ENCODE measurements around the gene CCDC121.

The CCDC121 gene

DNA sequence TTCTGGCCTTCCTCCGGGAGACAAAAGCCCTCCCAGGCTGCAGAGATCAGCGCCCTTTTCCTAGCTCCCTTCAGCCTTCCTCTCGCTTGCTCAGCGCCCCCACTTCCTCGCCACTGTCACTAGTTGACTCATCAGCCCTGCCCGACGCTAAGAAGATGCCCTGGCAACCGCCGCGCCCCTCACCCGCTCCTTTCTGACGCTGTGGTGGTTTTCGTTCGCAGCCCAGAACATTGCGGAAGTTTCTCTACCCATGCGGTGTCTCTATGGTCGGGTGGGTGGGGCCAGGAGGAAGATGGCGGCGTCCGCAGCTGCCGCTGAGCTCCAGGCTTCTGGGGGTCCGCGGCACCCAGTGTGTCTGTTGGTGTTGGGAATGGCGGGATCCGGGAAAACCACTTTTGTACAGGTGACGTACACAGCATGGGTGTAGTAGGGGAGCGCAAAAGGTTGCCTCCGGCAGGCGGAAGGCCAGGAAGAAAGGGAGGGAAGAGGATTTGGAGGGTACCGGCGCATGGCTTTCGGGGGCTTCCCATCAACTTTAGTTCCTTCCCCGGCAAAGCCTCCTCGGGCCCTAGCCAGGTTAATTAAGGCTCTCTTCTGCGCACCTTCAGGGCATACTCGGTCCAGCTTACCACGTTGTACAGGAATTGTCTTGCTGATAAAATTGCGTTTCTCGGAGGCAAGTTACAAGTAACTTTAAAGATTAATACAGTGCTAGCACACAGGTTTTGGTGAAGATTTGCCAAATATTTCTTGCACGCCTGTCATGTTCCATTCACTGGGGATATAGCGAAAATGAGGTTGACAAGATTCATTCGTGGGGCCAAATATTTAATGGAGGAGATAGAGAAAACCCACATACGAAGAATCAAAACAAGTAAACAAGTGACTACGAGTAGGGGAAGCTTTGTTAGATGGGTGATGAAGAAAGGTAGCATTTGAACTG is at the start of gene CCDC121, which contains the start of gene GPN1:
TSS of gene CCDC121 (minus strand) at position 246 of the 943 bp plus-strand sequence. CDS start 1,213 bp downstream, outside the sequence.
TSS of gene GPN1 (plus strand) at position 284 of the 943 bp plus-strand sequence. CDS start at position 293, 9 bp downstream.
- Histone ChIP-seq H3K9ac (ENCODE audit: low read length) (peak within 1 kb of the TSS; percentile 100), H3K27ac (ENCODE audit: low read depth, low read length, poor library complexity, severe bottlenecking) (peak within 1 kb of the TSS; percentile 41), H3K27me3 (ENCODE audit: insufficient read depth, low read length) (no peaks in the 10 kb centered on the region), H3K4me1 (ENCODE audit: insufficient read depth, low read length, severe bottlenecking) (peaks cover 27% of the 10 kb centered on the region), H3K4me2 (ENCODE audit: low read length) (peak within 1 kb of the TSS; percentile 99), H3K4me3 (ENCODE audit: low read depth, low read length, poor library complexity, severe bottlenecking) (peak within 1 kb of the TSS; percentile 100), H4K20me1 (ENCODE audit: insufficient read depth, low read length) (no peaks in the 10 kb centered on the region), H3K36me3 (ENCODE audit: insufficient read depth, low read length) (peaks cover 36% of the 10 kb centered on the region), H3K79me2 (ENCODE audit: insufficient read depth, low read length) (peaks cover 9% of the 10 kb centered on the region), H3K9me3 (ENCODE audit: low read length) (no peaks in the 10 kb centered on the region), H2AFZ (ENCODE audit: low read length) (peak within 1 kb of the TSS; percentile 98), H3F3A (ENCODE audit: insufficient read depth, low read length) (no peaks in the 10 kb centered on the region), H3K9me2 (ENCODE audit: low read depth, low read length) (no peaks in the 10 kb centered on the region)
- TF ChIP-seq CTCF (IDR thresholded peaks at IDR 0.05; ENCODE audit: low read length) (no peak), EZH2 (IDR thresholded peaks at IDR 0.05; ENCODE audit: borderline replicate concordance, low read length) (no peak)

DNA sequence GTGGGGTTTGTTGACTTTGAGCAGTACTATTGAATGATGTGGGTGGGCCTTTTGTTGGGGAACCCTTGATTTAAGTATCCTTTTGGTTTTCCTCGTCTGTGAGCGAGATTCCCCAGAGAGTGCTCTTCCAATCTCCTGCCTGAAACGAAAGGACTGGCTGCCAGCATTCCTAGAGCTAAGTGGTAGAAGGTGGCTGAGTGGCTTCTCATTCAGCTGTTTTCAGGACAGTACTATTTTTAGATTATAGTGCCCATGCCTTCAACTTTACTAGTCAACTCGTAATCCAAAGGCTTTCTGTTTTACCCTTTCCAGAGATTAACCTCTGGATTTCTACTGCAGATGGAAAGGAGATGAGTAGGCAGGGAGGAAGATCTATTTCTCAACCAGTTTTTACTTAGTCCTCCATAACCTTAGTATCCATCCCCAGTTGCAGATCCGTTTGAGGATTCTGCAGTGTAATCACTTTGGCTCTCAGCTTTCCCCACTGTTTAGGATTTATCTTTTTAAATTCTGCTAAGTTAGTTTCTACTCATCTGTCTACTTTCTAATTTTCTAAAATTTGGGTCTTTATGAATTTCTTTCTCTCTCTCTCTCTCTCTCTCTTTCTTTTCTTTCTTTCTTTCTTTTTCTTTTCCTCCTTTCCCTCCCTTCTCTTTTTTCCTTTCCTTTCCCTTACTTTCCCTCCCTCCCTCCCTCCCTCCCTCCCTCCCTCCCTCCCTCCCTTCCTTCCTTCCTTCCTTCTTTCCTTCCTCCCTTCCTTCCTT is 44.1 kb upstream of the CCDC121 start:
- Histone ChIP-seq H3K9me3 (ENCODE audit: low read length) (no peaks in the 10 kb centered on the region), H3K9me2 (ENCODE audit: low read depth, low read length) (no peaks in the 10 kb centered on the region), H3K4me1 (ENCODE audit: insufficient read depth, low read length, severe bottlenecking) (no peaks in the 10 kb centered on the region), H3K79me2 (ENCODE audit: insufficient read depth, low read length) (no peaks in the 10 kb centered on the region), H3K4me3 (ENCODE audit: low read depth, low read length, poor library complexity, severe bottlenecking) (no peak overlapping the region), H3K27ac (ENCODE audit: low read depth, low read length, poor library complexity, severe bottlenecking) (no peak overlapping the region), H3K9ac (ENCODE audit: low read length) (no peak overlapping the region), H4K20me1 (ENCODE audit: insufficient read depth, low read length) (no peaks in the 10 kb centered on the region), H2AFZ (ENCODE audit: low read length) (no peak overlapping the region), H3K36me3 (ENCODE audit: insufficient read depth, low read length) (peaks cover 62% of the 10 kb centered on the region), H3K27me3 (ENCODE audit: insufficient read depth, low read length) (no peaks in the 10 kb centered on the region), H3K4me2 (ENCODE audit: low read length) (no peak overlapping the region), H3F3A (ENCODE audit: insufficient read depth, low read length) (no peaks in the 10 kb centered on the region)
- TF ChIP-seq EZH2 (IDR thresholded peaks at IDR 0.05; ENCODE audit: borderline replicate concordance, low read length) (no peak), CTCF (IDR thresholded peaks at IDR 0.05; ENCODE audit: low read length) (no peak)

DNA sequence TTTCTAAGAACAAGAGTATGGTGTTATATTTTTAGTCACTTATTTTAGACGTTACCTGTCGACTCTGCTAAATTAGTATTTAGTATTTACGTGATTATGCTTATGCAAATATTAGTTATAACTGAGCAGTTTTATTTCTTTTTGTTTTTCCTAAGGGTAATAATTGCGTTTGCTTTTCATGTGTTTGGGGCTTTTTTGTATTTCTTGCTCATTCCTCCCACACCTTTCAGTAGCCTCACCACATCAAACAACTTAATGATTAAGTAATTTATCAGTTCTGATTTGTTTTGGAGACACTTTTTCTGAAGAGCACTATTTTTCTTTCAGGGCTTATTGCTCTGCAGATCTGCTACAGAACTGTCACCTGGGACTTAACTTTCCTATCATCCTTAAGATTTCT is 42.4 kb upstream of the CCDC121 start:
- Histone ChIP-seq H3K4me1 (ENCODE audit: insufficient read depth, low read length, severe bottlenecking) (no peaks in the 10 kb centered on the region), H3K9ac (ENCODE audit: low read length) (no peak overlapping the region), H3K9me2 (ENCODE audit: low read depth, low read length) (no peaks in the 10 kb centered on the region), H4K20me1 (ENCODE audit: insufficient read depth, low read length) (no peaks in the 10 kb centered on the region), H3K79me2 (ENCODE audit: insufficient read depth, low read length) (no peaks in the 10 kb centered on the region), H3K4me2 (ENCODE audit: low read length) (no peak overlapping the region), H3F3A (ENCODE audit: insufficient read depth, low read length) (no peaks in the 10 kb centered on the region), H2AFZ (ENCODE audit: low read length) (no peak overlapping the region), H3K4me3 (ENCODE audit: low read depth, low read length, poor library complexity, severe bottlenecking) (no peak overlapping the region), H3K27me3 (ENCODE audit: insufficient read depth, low read length) (no peaks in the 10 kb centered on the region), H3K9me3 (ENCODE audit: low read length) (no peaks in the 10 kb centered on the region), H3K27ac (ENCODE audit: low read depth, low read length, poor library complexity, severe bottlenecking) (no peak overlapping the region), H3K36me3 (ENCODE audit: insufficient read depth, low read length) (peaks cover 56% of the 10 kb centered on the region)
- no peak for TF ChIP-seq EZH2 (IDR thresholded peaks at IDR 0.05; ENCODE audit: borderline replicate concordance, low read length)
- TF ChIP-seq CTCF (IDR thresholded peaks at IDR 0.05; ENCODE audit: low read length): no peak

Measured in OCI-LY1 (cell line).